ENCODE results near the gene PPP2R5A. TPM values are rescaled to one million over a fixed set of nuclear protein-coding genes. Genes with fewer than 3 reads are reported as not detected.

Gene PPP2R5A
- total RNA-seq, 1 experiment from 2014 or later = 22.0 TPM

GRCh38 chr1:212271823-212272485 lies 13.3 kb upstream of the PPP2R5A start:
- H3K9me3 ChIP-seq (ENCODE audit: control insufficient read depth, low read depth, low read length) = no peaks in the 10 kb centered on the region
- no peak overlapping the region for H4K8ac ChIP-seq (replicated peaks; ENCODE audit: insufficient read length, low read depth, low read length)
- H3K4ac ChIP-seq (ENCODE audit: low read depth, low read length) = no peak overlapping the region
- no peak overlapping the region for H2BK15ac ChIP-seq (ENCODE audit: low read depth, low read length)
- no peak overlapping the region for H3K14ac ChIP-seq (ENCODE audit: insufficient read depth, low read length)
- H4K91ac ChIP-seq (ENCODE audit: insufficient read length, low read depth, low read length) = no peak overlapping the region
- no peak overlapping the region for H3K9ac ChIP-seq (ENCODE audit: extremely low read depth, insufficient read length, low read length)
- no peak overlapping the region for H2BK12ac ChIP-seq (ENCODE audit: insufficient read length, low read depth, low read length)
- H2BK20ac ChIP-seq (ENCODE audit: low read depth, low read length, poor library complexity, severe bottlenecking) = no peak overlapping the region
- H3K23ac ChIP-seq (ENCODE audit: insufficient read length, low read depth, low read length) = no peak overlapping the region
- TF ChIP-seq CTCF (conservative IDR thresholded peaks at IDR 0.05) = no peak
- no peak overlapping the region for H4K5ac ChIP-seq (ENCODE audit: insufficient read length, low read depth, low read length)
- H3T11ph ChIP-seq (ENCODE audit: low read length) = no peak overlapping the region
- no CpG with 5 or more reads among the region's 3 CpGs for WGBS (ENCODE audit: extremely low coverage, insufficient read length, low lambda C conversion rate)
- DNase-seq = no peak
- H2BK120ac ChIP-seq (ENCODE audit: low read depth, low read length, poor library complexity, severe bottlenecking) = no peak overlapping the region
- H3K79me2 ChIP-seq (ENCODE audit: insufficient read depth, low read length) = no peaks in the 10 kb centered on the region
- H3K79me1 ChIP-seq (ENCODE audit: insufficient read depth, low read depth, low read length, poor library complexity, severe bottlenecking) = no peaks in the 10 kb centered on the region
- no peak overlapping the region for H2AFZ ChIP-seq (ENCODE audit: low read length)
- H4K20me1 ChIP-seq (ENCODE audit: control insufficient read depth, insufficient read depth, insufficient read length) = no peaks in the 10 kb centered on the region
- no peak overlapping the region for H3K56ac ChIP-seq (ENCODE audit: insufficient read length, low read depth, low read length)
- peaks cover 3% of the 10 kb centered on the region for H3K27me3 Mint-ChIP-seq (ENCODE audit: low read depth)
- H3K4me1 ChIP-seq (ENCODE audit: insufficient read depth, low read length) = no peaks in the 10 kb centered on the region
- H3K9me3 Mint-ChIP-seq = no peaks in the 10 kb centered on the region
- H2AK5ac ChIP-seq (ENCODE audit: insufficient read length, low read length) = no peak overlapping the region
- H2BK5ac ChIP-seq (ENCODE audit: insufficient read length, low read length) = no peak overlapping the region
- H3K23me2 ChIP-seq (ENCODE audit: insufficient read length, low read depth, low read length, poor library complexity, severe bottlenecking) = no peaks in the 10 kb centered on the region
- no peak overlapping the region for H3K4me2 ChIP-seq (ENCODE audit: insufficient read depth, insufficient read length, low read length)
- H3K4me1 Mint-ChIP-seq = peaks cover 9 to 10% of the 10 kb centered on the region in 2 experiments
- H3K27ac Mint-ChIP-seq = no peak overlapping the region
- no peaks in the 10 kb centered on the region for H3K27me3 ChIP-seq (ENCODE audit: insufficient read depth, low read length)
- H3K27ac ChIP-seq (ENCODE audit: insufficient read length, low read depth, low read length) = no peak overlapping the region
- H3K4me3 Mint-ChIP-seq = no peak overlapping the region
- no peak overlapping the region for H3K18ac ChIP-seq (ENCODE audit: insufficient read length, low read depth, low read length)
- no peaks in the 10 kb centered on the region for H3K36me3 Mint-ChIP-seq (ENCODE audit: insufficient read depth in 1 of 3, low read depth in 3 of 3)
